Measurements from ENCODE around the gene RIN3.

DNA sequence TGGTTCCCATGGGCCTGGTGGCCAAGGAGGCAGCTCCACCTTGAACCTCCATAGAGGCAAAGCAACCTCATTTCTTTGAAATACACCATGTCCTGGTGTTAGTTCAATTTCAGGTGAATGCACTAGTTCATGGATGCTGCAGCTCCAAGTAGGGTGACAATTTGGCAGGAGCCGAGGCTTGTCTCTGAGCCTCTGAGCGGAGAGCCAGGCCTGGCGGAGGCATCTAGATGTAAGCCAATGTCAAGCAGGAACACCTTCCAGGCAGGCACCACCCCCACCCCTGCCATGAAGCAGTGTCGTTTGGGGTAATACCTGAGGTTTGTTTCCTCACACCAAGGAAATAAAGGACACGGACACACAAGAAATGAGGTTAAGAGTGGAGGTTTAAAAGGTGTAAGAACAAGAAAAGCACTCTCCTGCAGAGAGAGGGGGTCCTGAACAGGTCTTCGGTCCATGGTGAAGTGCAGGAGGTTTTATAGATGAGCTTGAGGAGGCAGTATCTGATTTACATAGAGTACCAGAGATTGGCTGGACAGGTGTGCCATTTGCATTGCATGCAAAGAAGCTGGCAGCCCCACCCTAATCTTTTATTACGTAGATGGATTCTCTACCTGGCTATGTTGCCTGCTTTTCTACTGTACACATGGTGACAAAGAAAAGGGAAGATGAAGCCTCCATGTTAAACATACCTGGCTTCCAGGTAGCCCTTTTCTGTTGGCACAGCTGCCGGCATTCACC lies 60.3 kb downstream of the RIN3 start:
- TF ChIP-seq CTCF (IDR thresholded peaks at IDR 0.05; ENCODE audit: low read length) (no peak), EZH2 (optimal IDR thresholded peaks at IDR 0.05; ENCODE audit: low read depth, low read length) (no peak)
